GM12892 (cell line): ENCODE measurements around the gene SESTD1.
"Not testable (repeated sequence)": the region's sequence is repeated elsewhere in the genome, so short reads cannot be mapped to it uniquely, and the experiment has no call there.

ENCODE experiments used
- POLR2A ChIP-seq: IDR thresholded peaks from 2 replicates; pipeline ENCODE4 v1.6.1; 2011; ENCODE audit warnings: low read depth, low read length, control low read depth
- POLR2AphosphoS5 ChIP-seq: IDR thresholded peaks from 2 replicates; pipeline ENCODE4 v1.6.1; 2011; ENCODE audit warnings: low read depth, low read length, control low read depth

DNA sequence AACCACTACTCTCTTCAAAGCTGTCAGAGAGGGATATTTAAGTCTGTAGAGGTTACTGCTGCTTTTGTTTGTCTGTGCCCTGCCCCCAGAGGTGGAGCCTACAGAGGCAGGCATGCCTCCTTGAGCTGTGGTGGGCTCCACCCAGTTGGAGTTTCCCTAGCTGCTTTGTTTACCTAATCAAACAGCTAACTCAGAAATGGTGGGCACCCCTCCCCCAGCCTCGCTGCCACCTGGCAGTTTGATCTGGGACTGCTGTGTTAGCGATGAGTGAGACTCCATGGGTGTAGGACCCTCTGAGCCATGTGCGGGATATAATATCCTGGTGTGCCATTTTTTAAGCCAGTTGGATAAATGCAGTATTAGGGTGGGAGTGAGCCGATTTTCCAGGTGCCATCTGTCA lies 171.7 kb downstream of the SESTD1 start:
- TF ChIP-seq POLR2AphosphoS5, POLR2A: not testable (repeated sequence)
